ENCODE results near the gene ZBTB18.

- TF ChIP-seq GATA2 (IDR thresholded peaks at IDR 0.05; ENCODE audit: low read depth, low read length) (no peak), GATA3 (IDR thresholded peaks at IDR 0.05; ENCODE audit: low read depth, low read length) (no peak)
Observed at GRCh38 chr1:244075247-244075722, 24.2 kb downstream of the ZBTB18 start.
